ENCODE data around the gene ARFRP1. TPM values are rescaled to one million over a fixed set of nuclear protein-coding genes. Genes with fewer than 3 reads are reported as not detected.

ARFRP1 gene
- total and polyA plus RNA-seq, 2 of the 13 experiments (the other 11 are each of a cell fraction or from before 2014, with no cell fraction given): 32.0 to 51.1 TPM

DNA sequence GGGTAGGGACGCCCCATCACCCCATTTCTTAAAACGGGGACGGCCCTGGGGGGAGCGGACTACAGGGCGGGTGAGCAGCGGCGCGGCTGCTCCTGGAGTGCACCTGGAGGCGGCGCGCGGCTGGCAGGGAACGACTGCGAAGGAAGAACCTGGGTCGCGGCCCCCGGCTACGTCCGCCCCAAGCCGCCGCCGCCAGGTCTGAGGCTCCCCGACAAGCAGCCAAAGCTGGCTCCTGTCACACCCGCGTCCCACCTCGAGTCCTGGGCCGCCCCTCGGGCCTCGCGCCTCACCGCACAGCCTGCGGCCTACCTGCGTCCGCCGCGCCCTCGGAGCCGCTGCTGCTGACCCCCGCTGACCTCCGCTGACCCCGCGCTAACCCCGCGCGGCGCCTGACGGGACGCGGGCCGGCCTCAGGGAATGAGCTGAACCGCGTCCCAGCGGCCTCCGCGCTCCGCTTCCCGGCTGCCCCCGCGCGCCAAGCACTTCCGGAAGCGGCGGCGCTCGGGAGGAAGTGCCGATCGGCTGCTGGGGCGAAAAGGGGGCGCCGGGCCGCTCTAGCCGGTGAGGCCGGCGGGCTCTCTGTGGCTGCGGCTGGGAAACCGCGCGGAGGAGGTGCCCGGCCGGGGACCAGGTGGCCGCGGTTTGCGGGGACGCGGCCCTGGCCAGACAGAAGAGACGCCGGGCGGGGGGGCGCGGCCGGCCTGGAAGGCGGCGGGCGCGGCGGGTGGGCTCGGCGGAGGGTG lies at the start of gene ARFRP1, which contains the start of gene ZGPAT (continued):
- TF ChIP-seq, protein P1, sequence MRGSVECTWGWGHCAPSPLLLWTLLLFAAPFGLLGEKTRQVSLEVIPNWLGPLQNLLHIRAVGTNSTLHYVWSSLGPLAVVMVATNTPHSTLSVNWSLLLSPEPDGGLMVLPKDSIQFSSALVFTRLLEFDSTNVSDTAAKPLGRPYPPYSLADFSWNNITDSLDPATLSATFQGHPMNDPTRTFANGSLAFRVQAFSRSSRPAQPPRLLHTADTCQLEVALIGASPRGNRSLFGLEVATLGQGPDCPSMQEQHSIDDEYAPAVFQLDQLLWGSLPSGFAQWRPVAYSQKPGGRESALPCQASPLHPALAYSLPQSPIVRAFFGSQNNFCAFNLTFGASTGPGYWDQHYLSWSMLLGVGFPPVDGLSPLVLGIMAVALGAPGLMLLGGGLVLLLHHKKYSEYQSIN (CRISPR knock-in tag; IDR thresholded peaks at IDR 0.05; ENCODE audit: borderline replicate concordance): no peak
- peak; percentile 71; the same call in 1 of the 2 replicates for TF ChIP-seq ZNF558 (CRISPR knock-in tag; IDR thresholded peaks at IDR 0.05; ENCODE audit: borderline replicate concordance)
- TF ChIP-seq, protein P2, sequence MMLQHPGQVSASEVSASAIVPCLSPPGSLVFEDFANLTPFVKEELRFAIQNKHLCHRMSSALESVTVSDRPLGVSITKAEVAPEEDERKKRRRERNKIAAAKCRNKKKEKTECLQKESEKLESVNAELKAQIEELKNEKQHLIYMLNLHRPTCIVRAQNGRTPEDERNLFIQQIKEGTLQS (CRISPR knock-in tag; IDR thresholded peaks at IDR 0.05): peak; percentile 87
- peak; percentile 97 for TF ChIP-seq FOXK1 (CRISPR knock-in tag; IDR thresholded peaks at IDR 0.05; ENCODE audit: borderline replicate concordance, low read depth)
- peak; percentile 100 for TF ChIP-seq NR2C2 (CRISPR knock-in tag; IDR thresholded peaks at IDR 0.05; ENCODE audit: borderline replicate concordance)
- TF ChIP-seq, protein P3, sequence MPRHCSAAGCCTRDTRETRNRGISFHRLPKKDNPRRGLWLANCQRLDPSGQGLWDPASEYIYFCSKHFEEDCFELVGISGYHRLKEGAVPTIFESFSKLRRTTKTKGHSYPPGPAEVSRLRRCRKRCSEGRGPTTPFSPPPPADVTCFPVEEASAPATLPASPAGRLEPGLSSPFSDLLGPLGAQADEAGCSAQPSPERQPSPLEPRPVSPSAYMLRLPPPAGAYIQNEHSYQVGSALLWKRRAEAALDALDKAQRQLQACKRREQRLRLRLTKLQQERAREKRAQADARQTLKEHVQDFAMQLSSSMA (CRISPR knock-in tag; IDR thresholded peaks at IDR 0.05): 0 out of 2 replicates have a peak, but pooled peaks have one; percentile 13
- peak; percentile 91; the same call in 1 of the 2 replicates for TF ChIP-seq KLF13 (CRISPR knock-in tag; IDR thresholded peaks at IDR 0.05)
- TF ChIP-seq ZNF878 (CRISPR knock-in tag; IDR thresholded peaks at IDR 0.05): no peak
- TF ChIP-seq SNAI1 (CRISPR knock-in tag; IDR thresholded peaks at IDR 0.05; ENCODE audit: borderline replicate concordance): peak; percentile 35; the same call in 1 of the 2 replicates
- peak; percentile 91 for TF ChIP-seq ZNF446 (CRISPR knock-in tag; IDR thresholded peaks at IDR 0.05)
- TF ChIP-seq EED (CRISPR knock-in tag; IDR thresholded peaks at IDR 0.05): peak; percentile 61
- TF ChIP-seq, protein P4, sequence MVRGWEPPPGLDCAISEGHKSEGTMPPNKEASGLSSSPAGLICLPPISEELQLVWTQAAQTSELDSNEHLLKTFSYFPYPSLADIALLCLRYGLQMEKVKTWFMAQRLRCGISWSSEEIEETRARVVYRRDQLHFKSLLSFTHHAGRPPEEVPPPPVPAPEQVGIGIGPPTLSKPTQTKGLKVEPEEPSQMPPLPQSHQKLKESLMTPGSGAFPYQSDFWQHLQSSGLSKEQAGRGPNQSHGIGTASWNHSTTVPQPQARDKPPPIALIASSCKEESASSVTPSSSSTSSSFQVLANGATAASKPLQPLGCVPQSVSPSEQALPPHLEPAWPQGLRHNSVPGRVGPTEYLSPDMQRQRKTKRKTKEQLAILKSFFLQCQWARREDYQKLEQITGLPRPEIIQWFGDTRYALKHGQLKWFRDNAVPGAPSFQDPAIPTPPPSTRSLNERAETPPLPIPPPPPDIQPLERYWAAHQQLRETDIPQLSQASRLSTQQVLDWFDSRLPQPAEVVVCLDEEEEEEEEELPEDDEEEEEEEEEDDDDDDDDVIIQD (CRISPR knock-in tag; IDR thresholded peaks at IDR 0.05; ENCODE audit: low read depth): peak; percentile 71
- TF ChIP-seq, protein P5, sequence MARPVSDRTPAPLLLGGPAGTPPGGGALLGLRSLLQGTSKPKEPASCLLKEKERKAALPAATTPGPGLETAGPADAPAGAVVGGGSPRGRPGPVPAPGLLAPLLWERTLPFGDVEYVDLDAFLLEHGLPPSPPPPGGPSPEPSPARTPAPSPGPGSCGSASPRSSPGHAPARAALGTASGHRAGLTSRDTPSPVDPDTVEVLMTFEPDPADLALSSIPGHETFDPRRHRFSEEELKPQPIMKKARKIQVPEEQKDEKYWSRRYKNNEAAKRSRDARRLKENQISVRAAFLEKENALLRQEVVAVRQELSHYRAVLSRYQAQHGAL (CRISPR knock-in tag; IDR thresholded peaks at IDR 0.05; ENCODE audit: not compliant biosample characterization): peak; percentile 21
- no peak for TF ChIP-seq ZNF24 (IDR thresholded peaks at IDR 0.05)
- peak; percentile 52; the same call in 1 of the 2 replicates for TF ChIP-seq HNF4G (IDR thresholded peaks at IDR 0.05; ENCODE audit: borderline replicate concordance, low read depth, low read length)
- peak; percentile 95 for TF ChIP-seq HNF4G (CRISPR knock-in tag; IDR thresholded peaks at IDR 0.05; ENCODE audit: borderline replicate concordance, low read depth)
- TF ChIP-seq, protein P6, sequence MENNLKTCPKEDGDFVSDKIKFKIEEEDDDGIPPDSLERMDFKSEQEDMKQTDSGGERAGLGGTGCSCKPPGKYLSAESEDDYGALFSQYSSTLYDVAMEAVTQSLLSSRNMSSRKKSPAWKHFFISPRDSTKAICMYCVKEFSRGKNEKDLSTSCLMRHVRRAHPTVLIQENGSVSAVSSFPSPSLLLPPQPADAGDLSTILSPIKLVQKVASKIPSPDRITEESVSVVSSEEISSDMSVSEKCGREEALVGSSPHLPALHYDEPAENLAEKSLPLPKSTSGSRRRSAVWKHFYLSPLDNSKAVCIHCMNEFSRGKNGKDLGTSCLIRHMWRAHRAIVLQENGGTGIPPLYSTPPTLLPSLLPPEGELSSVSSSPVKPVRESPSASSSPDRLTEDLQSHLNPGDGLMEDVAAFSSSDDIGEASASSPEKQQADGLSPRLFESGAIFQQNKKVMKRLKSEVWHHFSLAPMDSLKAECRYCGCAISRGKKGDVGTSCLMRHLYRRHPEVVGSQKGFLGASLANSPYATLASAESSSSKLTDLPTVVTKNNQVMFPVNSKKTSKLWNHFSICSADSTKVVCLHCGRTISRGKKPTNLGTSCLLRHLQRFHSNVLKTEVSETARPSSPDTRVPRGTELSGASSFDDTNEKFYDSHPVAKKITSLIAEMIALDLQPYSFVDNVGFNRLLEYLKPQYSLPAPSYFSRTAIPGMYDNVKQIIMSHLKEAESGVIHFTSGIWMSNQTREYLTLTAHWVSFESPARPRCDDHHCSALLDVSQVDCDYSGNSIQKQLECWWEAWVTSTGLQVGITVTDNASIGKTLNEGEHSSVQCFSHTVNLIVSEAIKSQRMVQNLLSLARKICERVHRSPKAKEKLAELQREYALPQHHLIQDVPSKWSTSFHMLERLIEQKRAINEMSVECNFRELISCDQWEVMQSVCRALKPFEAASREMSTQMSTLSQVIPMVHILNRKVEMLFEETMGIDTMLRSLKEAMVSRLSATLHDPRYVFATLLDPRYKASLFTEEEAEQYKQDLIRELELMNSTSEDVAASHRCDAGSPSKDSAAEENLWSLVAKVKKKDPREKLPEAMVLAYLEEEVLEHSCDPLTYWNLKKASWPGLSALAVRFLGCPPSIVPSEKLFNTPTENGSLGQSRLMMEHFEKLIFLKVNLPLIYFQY (CRISPR knock-in tag; IDR thresholded peaks at IDR 0.05; ENCODE audit: borderline replicate concordance): peak; percentile 84; the same call in 1 of the 2 replicates
- peak; percentile 86 for TF ChIP-seq HES4 (CRISPR knock-in tag; IDR thresholded peaks at IDR 0.05; ENCODE audit: borderline replicate concordance)
- TF ChIP-seq ZFP37 (CRISPR knock-in tag; IDR thresholded peaks at IDR 0.05; ENCODE audit: borderline replicate concordance): no peak
- no peak; the same call in 1 of the 2 replicates for TF ChIP-seq ZNF746 (CRISPR knock-in tag; IDR thresholded peaks at IDR 0.05)
